ENCODE measurements around the gene THBS2.

Gene THBS2

GRCh38 chr6:169173532-169174268, 79.9 kb downstream of the THBS2 start:
- Histone ChIP-seq H3K27ac (ENCODE audit: low read length) (no peak overlapping the region), H3K9me3 (ENCODE audit: control insufficient read depth, low read depth, low read length) (no peaks in the 10 kb centered on the region), H3K9ac (ENCODE audit: low read length) (no peak overlapping the region), H3K4me3 (ENCODE audit: low read length) (no peak overlapping the region), H3K36me3 (ENCODE audit: control insufficient read depth, low read depth, low read length) (no peaks in the 10 kb centered on the region), H3K4me1 (ENCODE audit: control insufficient read depth, low read depth, low read length) (no peaks in the 10 kb centered on the region), H3K27me3 (ENCODE audit: control insufficient read depth, insufficient read depth, low read length) (no peaks in the 10 kb centered on the region)

DNA sequence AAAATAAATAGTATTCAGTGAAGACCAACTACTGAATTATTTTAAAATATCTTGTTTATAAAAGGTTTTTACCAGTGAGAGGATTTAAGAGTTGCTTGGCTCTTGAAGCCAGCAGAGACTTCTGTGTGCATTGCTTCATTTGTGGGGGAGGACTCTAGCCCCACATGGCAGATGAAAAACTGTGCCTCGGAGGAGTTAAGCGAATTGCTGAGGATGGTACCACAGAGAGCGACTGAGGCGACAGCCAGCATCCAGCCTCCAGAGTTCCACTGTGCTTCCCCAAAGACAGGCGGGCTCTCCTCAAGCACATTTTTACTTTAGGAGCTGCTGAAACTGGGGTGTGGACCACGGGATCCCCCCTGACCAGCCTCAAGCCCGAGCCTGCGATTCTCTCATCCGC, 80.7 kb downstream of the THBS2 start:
- H3K27me3 ChIP-seq (ENCODE audit: control insufficient read depth, insufficient read depth, low read length), result no peaks in the 10 kb centered on the region
- no peaks in the 10 kb centered on the region for H3K36me3 ChIP-seq (ENCODE audit: control insufficient read depth, low read depth, low read length)
- H3K4me3 ChIP-seq (ENCODE audit: low read length), result no peak overlapping the region
- no peak overlapping the region for H3K9ac ChIP-seq (ENCODE audit: low read length)
- no peaks in the 10 kb centered on the region for H3K9me3 ChIP-seq (ENCODE audit: control insufficient read depth, low read depth, low read length)
- no peaks in the 10 kb centered on the region for H3K4me1 ChIP-seq (ENCODE audit: control insufficient read depth, low read depth, low read length)
- no peak overlapping the region for H3K27ac ChIP-seq (ENCODE audit: low read length)

DNA sequence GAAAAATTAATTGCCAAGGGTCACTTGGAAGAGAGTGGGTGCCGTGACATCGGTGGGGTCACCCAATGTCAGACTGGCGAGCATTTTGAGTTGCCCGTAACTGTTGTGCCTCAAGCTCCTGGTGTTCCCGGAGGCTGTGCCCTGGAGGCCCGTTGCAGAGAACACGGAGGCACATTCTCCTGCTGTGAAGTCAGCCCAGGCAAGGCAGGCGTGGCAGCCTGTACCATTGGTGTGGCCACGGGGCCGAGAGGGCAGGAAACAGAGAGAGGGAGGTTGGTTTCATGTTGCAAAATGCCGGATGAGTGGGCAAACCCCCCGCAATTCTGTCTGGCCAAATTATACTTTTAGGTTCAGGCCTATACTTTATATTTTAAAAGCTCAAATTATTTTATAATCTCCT, 81.2 kb downstream of the THBS2 start:
- Histone ChIP-seq H3K4me3 (ENCODE audit: low read length) (no peak overlapping the region), H3K9me3 (ENCODE audit: control insufficient read depth, low read depth, low read length) (no peaks in the 10 kb centered on the region), H3K36me3 (ENCODE audit: control insufficient read depth, low read depth, low read length) (no peaks in the 10 kb centered on the region), H3K9ac (ENCODE audit: low read length) (no peak overlapping the region), H3K27ac (ENCODE audit: low read length) (no peak overlapping the region), H3K27me3 (ENCODE audit: control insufficient read depth, insufficient read depth, low read length) (no peaks in the 10 kb centered on the region), H3K4me1 (ENCODE audit: control insufficient read depth, low read depth, low read length) (no peaks in the 10 kb centered on the region)

- no peaks in the 10 kb centered on the region for H3K27me3 ChIP-seq (ENCODE audit: control insufficient read depth, insufficient read depth, low read length)
- no peaks in the 10 kb centered on the region for H3K4me1 ChIP-seq (ENCODE audit: control insufficient read depth, low read depth, low read length)
- no peak overlapping the region for H3K9ac ChIP-seq (ENCODE audit: low read length)
- no peak overlapping the region for H3K27ac ChIP-seq (ENCODE audit: low read length)
- H3K36me3 ChIP-seq (ENCODE audit: control insufficient read depth, low read depth, low read length), result no peaks in the 10 kb centered on the region
- H3K4me3 ChIP-seq (ENCODE audit: low read length), result no peak overlapping the region
- H3K9me3 ChIP-seq (ENCODE audit: control insufficient read depth, low read depth, low read length), result no peaks in the 10 kb centered on the region
Measured at GRCh38 chr6:169171951-169172350, 81.7 kb downstream of the THBS2 start.

- no peaks in the 10 kb centered on the region for H3K4me1 ChIP-seq (ENCODE audit: control insufficient read depth, low read depth, low read length)
- H3K27ac ChIP-seq (ENCODE audit: low read length), result no peak overlapping the region
- H3K36me3 ChIP-seq (ENCODE audit: control insufficient read depth, low read depth, low read length), result no peaks in the 10 kb centered on the region
Measured at GRCh38 chr6:169171016-169171415, 82.6 kb downstream of the THBS2 start.

GRCh38 chr6:169170583-169170955, 83.1 kb downstream of the THBS2 start:
- H3K4me1 ChIP-seq (ENCODE audit: control insufficient read depth, low read depth, low read length), result no peaks in the 10 kb centered on the region

More at GRCh38 chr6:169171016-169171415, 82.6 kb downstream of the THBS2 start:
- no peaks in the 10 kb centered on the region for H3K9me3 ChIP-seq (ENCODE audit: control insufficient read depth, low read depth, low read length)
- no peak overlapping the region for H3K9ac ChIP-seq (ENCODE audit: low read length)
- no peak overlapping the region for H3K4me3 ChIP-seq (ENCODE audit: low read length)
- no peaks in the 10 kb centered on the region for H3K27me3 ChIP-seq (ENCODE audit: control insufficient read depth, insufficient read depth, low read length)

DNA sequence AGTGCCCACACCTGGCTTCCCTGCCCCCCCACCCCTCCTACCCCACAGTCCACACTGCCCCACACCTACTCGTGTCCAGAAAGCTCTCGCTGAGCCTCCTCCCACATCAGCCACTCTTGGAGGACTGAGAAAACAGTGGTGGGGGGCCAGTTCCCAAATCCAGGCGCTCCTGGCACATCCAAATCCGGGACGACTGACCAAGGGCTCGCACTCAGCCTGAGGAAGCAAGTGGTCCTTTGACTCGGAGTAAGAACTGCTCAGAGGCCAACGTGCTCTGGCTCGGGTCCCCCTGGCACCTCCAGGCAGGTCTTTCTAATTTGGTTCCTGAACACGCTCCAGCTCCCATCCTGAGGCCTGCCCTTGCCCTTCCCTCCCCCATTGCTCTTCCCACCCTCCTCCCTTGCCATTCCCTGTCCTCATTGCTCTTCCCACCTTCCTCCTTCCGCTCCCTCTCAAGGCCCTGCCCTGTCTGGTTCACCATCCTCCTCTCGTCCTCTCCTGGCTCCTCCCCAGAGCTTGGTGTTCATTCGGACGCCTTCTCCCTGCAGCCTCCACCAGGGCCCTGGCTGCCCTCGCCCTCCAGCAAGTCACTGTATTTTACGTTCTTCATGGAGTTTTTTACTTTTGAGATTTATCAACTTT, 83.6 kb downstream of the THBS2 start:
- no peaks in the 10 kb centered on the region for H3K9me3 ChIP-seq (ENCODE audit: control insufficient read depth, low read depth, low read length)
- no peaks in the 10 kb centered on the region for H3K36me3 ChIP-seq (ENCODE audit: control insufficient read depth, low read depth, low read length)
- H3K9ac ChIP-seq (ENCODE audit: low read length), result no peak overlapping the region
- H3K4me3 ChIP-seq (ENCODE audit: low read length), result no peak overlapping the region
- no peak overlapping the region for H3K27ac ChIP-seq (ENCODE audit: low read length)
- H3K27me3 ChIP-seq (ENCODE audit: control insufficient read depth, insufficient read depth, low read length), result no peaks in the 10 kb centered on the region
- H3K4me1 ChIP-seq (ENCODE audit: control insufficient read depth, low read depth, low read length), result no peaks in the 10 kb centered on the region

More at GRCh38 chr6:169170583-169170955, 83.1 kb downstream of the THBS2 start:
- Histone ChIP-seq H3K36me3 (ENCODE audit: control insufficient read depth, low read depth, low read length) (no peaks in the 10 kb centered on the region), H3K4me3 (ENCODE audit: low read length) (no peak overlapping the region), H3K27ac (ENCODE audit: low read length) (no peak overlapping the region), H3K9me3 (ENCODE audit: control insufficient read depth, low read depth, low read length) (no peaks in the 10 kb centered on the region), H3K9ac (ENCODE audit: low read length) (no peak overlapping the region), H3K27me3 (ENCODE audit: control insufficient read depth, insufficient read depth, low read length) (no peaks in the 10 kb centered on the region)

- Histone ChIP-seq H3K4me1 (ENCODE audit: control insufficient read depth, low read depth, low read length) (no peaks in the 10 kb centered on the region), H3K4me3 (ENCODE audit: low read length) (no peak overlapping the region), H3K27ac (ENCODE audit: low read length) (no peak overlapping the region), H3K27me3 (ENCODE audit: control insufficient read depth, insufficient read depth, low read length) (no peaks in the 10 kb centered on the region), H3K9me3 (ENCODE audit: control insufficient read depth, low read depth, low read length) (no peaks in the 10 kb centered on the region), H3K36me3 (ENCODE audit: control insufficient read depth, low read depth, low read length) (no peaks in the 10 kb centered on the region), H3K9ac (ENCODE audit: low read length) (no peak overlapping the region)
Measured at GRCh38 chr6:169169375-169169774, 84.3 kb downstream of the THBS2 start.

- Histone ChIP-seq H3K9ac (ENCODE audit: low read length) (no peak overlapping the region), H3K4me3 (ENCODE audit: low read length) (no peak overlapping the region), H3K9me3 (ENCODE audit: control insufficient read depth, low read depth, low read length) (no peaks in the 10 kb centered on the region), H3K27me3 (ENCODE audit: control insufficient read depth, insufficient read depth, low read length) (no peaks in the 10 kb centered on the region), H3K27ac (ENCODE audit: low read length) (no peak overlapping the region), H3K4me1 (ENCODE audit: control insufficient read depth, low read depth, low read length) (no peaks in the 10 kb centered on the region), H3K36me3 (ENCODE audit: control insufficient read depth, low read depth, low read length) (no peaks in the 10 kb centered on the region)
Measured at GRCh38 chr6:169168706-169169105, 84.9 kb downstream of the THBS2 start.

DNA sequence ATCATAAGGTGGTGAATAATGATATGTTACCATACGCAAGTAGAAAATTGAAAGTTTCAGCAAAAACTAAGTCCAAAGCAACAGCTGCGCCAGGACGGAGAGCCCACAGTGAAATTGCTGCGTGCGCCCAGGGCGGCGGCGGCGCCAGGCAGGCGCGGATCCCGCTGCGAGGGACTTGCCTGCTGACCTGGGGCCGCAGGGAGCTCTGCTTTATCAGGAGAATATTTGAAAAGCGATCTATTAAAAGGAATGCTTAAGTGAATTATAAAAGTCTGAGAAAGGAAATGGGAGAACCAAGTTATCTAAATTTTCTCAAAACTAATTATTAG, 85.4 kb downstream of the THBS2 start:
- Histone ChIP-seq H3K9ac (ENCODE audit: low read length) (no peak overlapping the region), H3K9me3 (ENCODE audit: control insufficient read depth, low read depth, low read length) (no peaks in the 10 kb centered on the region), H3K36me3 (ENCODE audit: control insufficient read depth, low read depth, low read length) (no peaks in the 10 kb centered on the region), H3K27ac (ENCODE audit: low read length) (no peak overlapping the region), H3K4me1 (ENCODE audit: control insufficient read depth, low read depth, low read length) (no peaks in the 10 kb centered on the region), H3K4me3 (ENCODE audit: low read length) (no peak overlapping the region), H3K27me3 (ENCODE audit: control insufficient read depth, insufficient read depth, low read length) (no peaks in the 10 kb centered on the region)

DNA sequence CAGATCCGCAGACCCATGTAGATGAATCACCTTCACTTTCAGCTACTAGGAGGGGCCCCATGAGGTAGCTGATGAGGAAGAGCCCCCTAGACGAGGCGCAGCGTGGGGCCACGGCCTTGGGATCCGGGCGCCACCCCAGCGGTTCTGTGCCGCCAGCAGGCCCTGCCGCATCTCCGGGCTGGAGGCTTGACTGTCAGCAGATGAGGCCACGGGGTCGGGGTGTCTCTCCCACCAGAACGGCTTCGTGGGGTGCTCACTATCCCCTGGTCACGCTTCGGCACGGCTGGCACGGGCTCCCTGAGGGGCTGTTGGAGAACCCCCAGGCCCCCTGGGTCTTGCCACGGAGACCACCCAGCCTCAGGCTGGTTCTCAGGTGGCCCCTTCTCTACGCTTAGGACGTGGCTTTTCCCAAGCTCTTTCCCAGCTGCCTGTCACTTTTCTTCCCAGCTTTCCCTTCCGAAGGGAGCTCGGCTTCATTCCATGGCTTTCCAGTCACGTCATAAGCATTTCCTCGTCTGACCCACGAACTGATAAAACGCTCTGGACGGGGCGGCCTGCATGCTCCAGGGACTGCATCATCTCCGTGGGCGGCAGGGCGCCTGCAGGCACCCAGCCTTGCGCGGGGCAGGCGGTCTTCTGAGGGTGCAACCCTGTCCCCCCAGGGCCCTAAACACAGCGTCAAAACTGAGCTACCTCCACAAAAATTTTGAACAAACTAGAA, 85.9 kb downstream of the THBS2 start:
- Histone ChIP-seq H3K9me3 (ENCODE audit: control insufficient read depth, low read depth, low read length) (no peaks in the 10 kb centered on the region), H3K9ac (ENCODE audit: low read length) (no peak overlapping the region), H3K4me3 (ENCODE audit: low read length) (no peak overlapping the region), H3K27me3 (ENCODE audit: control insufficient read depth, insufficient read depth, low read length) (no peaks in the 10 kb centered on the region), H3K4me1 (ENCODE audit: control insufficient read depth, low read depth, low read length) (no peaks in the 10 kb centered on the region), H3K27ac (ENCODE audit: low read length) (no peak overlapping the region), H3K36me3 (ENCODE audit: control insufficient read depth, low read depth, low read length) (no peaks in the 10 kb centered on the region)

Data from iPS-18a (cell line).